ENCODE results near the gene PEAR1.
"Not testable (repeated sequence)": the region's sequence is repeated elsewhere in the genome, so short reads cannot be mapped to it uniquely, and the experiment has no call there.

Gene PEAR1

GRCh38 chr1:156921053-156921529, 27.6 kb downstream of the PEAR1 start:
- DNase-seq = no peak

GRCh38 chr1:156922986-156923669, 29.6 kb downstream of the PEAR1 start:
- DNase-seq = no peak

GRCh38 chr1:156923670-156924477, 30.4 kb downstream of the PEAR1 start:
- DNase-seq = no peak

- DNase-seq = no peak
Observed at GRCh38 chr1:156924478-156925153, 31.1 kb downstream of the PEAR1 start.

- no peak for DNase-seq
Observed at GRCh38 chr1:156925154-156926010, 31.9 kb downstream of the PEAR1 start.

GRCh38 chr1:156926175-156926574, 32.7 kb downstream of the PEAR1 start:
- peak in 1 of 5 donors; percentile 18 for DNase-seq

- not testable (repeated sequence) for DNase-seq
Observed at GRCh38 chr1:156926695-156927094, 33.2 kb downstream of the PEAR1 start.

GRCh38 chr1:156927215-156928042, 33.9 kb downstream of the PEAR1 start:
- DNase-seq = peak; percentile 27 to 61 (median 45)

DNA sequence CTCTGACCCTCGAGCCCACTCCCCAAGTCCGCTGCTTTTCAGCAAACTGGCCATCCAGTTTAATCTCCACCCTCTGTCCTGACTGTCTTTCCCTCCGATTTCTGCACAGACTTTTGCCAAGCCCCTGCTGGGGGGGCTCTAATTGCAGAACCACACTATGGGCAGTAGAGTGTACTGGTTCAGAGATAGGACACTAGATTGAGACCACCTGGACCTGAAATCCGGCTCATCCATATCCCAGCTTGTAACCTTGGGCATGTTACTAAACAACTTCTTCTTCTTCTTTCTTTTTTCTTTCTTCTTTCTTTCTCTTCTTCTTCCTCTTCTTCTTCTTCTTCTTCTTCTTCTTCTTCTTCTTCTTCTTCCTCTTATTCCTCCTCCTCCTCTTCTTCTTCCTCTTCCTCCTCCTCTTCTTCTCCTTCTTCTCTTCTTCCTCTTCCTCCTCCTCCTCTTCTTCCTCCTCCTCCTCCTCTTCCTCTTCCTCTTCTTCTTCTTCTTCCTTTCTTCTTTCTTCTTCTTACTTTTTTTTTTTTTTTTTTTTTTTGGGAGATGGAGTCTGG, 34.6 kb downstream of the PEAR1 start:
- DNase-seq = no peak

- DNase-seq = no peak
Observed at GRCh38 chr1:156929596-156930238, 36.2 kb downstream of the PEAR1 start.

GRCh38 chr1:156930483-156930882, 37.0 kb downstream of the PEAR1 start:
- DNase-seq = no peak

DNA sequence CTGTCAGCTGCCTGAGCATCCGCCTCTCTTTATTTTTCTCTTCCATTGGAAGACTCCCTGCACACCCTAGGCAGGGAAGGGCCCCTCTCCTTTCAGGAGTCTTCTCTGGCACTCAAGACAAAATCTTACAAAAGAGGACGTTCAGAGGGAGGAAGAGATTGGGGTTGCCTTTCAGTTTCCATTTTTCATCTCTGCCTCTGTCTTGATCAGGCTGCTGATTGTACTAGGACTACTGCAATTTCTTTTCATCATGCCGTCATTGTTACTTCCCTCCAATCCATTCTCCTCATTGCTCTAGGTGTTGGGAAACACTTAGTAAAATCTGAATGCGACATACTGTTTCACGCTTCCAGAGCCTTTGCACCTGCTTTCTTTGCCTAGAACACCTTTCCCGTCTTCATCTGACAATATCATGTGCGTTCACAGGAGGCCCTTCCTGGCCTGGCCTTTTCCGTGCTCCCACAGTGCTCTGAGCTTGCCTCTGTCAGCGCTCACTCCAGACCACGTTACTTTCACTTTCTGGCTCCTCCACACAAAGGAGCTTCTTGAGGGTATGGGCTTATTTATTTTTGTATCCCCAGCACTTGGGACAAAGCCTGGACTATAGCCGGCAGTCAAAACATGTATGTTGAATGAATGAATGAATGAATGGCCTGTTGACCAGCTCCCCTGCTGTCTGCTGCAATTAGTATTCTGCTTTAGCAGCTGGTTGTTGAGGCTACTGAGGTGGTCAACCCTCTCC, 37.9 kb downstream of the PEAR1 start:
- DNase-seq = no peak

DNA sequence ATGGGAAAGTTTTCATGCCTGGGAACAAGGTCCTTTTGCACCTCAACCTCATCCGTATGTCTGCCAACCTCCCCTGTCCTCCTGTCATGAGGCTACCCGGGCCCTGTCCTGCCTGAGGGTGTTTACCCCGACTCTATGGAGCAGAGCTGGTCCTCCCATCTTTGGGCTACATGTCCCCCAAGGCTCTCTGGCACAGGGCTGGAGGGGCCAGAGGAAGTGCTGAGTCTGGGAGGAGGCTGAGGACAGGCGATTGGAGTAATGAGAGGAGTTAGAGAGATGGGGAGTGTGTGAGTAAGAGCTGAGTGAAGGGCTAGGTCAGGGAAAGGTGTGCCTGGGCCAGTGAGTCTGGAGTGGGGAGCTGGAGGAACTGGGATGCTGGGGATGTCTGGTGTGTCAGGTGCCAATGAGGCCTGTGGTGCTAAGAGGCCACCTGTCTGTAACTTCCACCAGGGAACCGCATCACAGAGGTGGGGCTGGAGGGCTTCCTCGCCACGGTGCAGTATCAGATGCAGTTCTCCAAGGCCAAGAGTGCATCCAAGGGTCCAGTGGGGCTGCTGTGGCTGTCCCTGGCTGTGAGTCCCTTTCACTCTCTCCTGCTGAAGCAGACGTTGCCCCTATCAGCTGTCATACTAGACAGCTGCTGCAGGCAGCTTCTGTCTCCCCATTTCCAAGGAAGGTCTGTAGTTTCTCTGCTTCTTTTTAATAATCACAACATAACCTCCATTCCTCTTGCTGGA, 38.6 kb downstream of the PEAR1 start:
- DNase-seq = no peak

DNA sequence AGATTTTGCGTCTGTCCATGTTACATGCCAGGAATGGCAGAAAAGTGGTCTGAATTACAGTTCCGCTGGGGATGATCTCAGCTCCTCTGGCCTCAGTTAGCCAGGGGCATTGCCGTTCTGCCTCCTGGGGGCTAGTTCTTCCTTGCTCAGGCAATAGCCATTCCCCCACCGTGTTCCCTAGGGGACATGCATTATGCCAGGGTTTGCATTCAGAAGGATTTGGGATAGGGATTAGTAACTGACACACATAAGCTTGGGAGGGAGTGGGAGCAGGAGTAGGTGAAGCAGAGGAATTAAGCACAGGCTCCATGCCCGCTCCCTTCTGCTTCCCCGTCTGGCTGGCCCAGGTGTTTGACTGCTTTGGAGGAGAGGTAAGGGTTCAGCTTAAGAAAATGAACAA, 39.6 kb downstream of the PEAR1 start:
- no peak for DNase-seq

DNA sequence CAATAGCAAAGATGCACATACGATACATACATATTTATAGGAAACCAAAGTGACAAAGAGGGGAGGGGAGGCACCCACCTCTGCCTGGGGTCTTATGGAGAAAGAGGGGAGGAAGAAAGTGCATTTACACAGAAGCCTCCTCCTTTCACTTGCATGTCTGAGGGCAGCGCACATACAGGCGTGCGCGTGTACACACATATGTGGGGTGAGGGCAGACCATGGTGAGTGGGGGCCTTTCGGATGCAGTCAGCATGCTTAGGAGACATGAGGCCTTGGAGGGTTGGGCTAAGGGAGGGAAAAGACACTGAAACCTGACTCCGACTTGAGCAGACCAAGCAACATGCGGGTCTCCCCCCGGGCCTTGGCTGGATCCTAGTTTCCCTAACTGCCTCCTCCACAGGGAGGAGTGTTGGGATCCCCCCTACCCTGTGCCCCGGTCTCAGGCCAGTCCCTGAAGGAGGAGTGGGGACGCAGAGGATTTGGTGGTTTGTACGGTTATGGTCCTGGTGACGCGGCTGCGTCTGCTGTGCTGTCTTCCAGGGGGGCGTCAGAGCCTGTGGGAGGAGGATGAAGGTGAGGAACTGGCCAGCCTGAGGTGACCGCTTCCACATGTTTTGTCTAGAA, 42.1 kb downstream of the PEAR1 start:
- no peak for DNase-seq

- no peak for DNase-seq
Observed at GRCh38 chr1:156936191-156936590, 42.7 kb downstream of the PEAR1 start.

DNA sequence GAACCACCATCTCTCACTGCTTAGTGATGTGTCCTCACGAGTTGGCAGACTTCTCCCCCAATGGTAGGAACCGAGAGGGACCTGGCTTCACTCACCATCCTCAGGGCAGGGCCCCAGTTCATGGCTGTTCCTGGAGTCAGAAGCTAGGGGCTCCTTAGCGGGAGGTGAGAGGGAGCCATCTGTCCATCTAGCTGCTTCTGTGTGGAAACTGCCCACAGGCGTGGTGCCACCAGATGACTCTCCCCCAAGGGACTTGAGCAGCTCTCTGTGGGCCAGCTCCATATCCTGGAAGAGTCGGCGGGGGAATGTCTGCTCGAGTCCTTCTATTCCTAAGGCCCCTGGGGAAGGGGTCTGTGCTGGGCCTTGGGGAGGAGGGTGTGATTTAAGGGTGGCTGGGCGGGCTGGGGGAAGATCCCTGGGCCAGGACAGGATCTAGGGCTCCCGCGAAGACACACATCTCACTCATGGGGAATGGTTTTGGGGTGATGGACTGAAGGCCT, 43.3 kb downstream of the PEAR1 start:
- DNase-seq = no peak

GRCh38 chr1:156937883-156938282, 44.4 kb downstream of the PEAR1 start:
- no peak for DNase-seq

- DNase-seq = no peak
Observed at GRCh38 chr1:156938813-156939212, 45.3 kb downstream of the PEAR1 start.
